Stimulated activated CD4-positive, alpha-beta T cell treated with anti-CD3 and anti-CD28 coated beads, Interleukin-4, amount 100 ng/mL, for 4 hours (primary cell): Measurements from ENCODE around the gene SERP2.
"Not testable (repeated sequence)": the region's sequence is repeated elsewhere in the genome, so short reads cannot be mapped to it uniquely, and the experiment has no call there.

Source experiments
- DNase-seq, 2 experiments: peaks; one replicate each; pipeline ENCODE4 v3.0.0-alpha.2; 2020

Gene SERP2

GRCh38 chr13:44373601-44374347, at the start of gene SERP2:
TSS of gene SERP2 (plus strand) at chr13:44373824. CDS start at chr13:44374026, 202 bp downstream.
- DNase-seq = no peak

GRCh38 chr13:44326961-44327360, 46.7 kb upstream of the SERP2 start:
- DNase-seq = no peak

- DNase-seq = not testable (repeated sequence)
Observed at GRCh38 chr13:44329041-44329440, 44.6 kb upstream of the SERP2 start.

- no peak for DNase-seq
Observed at GRCh38 chr13:44329909-44330545, 43.6 kb upstream of the SERP2 start.

- no peak for DNase-seq
Observed at GRCh38 chr13:44331446-44331845, 42.2 kb upstream of the SERP2 start.

- DNase-seq = no peak
Observed at GRCh38 chr13:44331912-44332851, 41.4 kb upstream of the SERP2 start.

GRCh38 chr13:44333950-44334655, 39.5 kb upstream of the SERP2 start:
- no peak for DNase-seq

GRCh38 chr13:44334751-44335150, 38.9 kb upstream of the SERP2 start:
- no peak for DNase-seq

- no peak for DNase-seq
Observed at GRCh38 chr13:44336934-44337333, 36.7 kb upstream of the SERP2 start.

GRCh38 chr13:44337581-44337980, 36.0 kb upstream of the SERP2 start:
- no peak for DNase-seq

GRCh38 chr13:44340508-44340907, 33.1 kb upstream of the SERP2 start:
- DNase-seq = no peak

- DNase-seq = no peak
Observed at GRCh38 chr13:44342741-44343140, 30.9 kb upstream of the SERP2 start.

- no peak for DNase-seq
Observed at GRCh38 chr13:44346534-44346933, 27.1 kb upstream of the SERP2 start.

GRCh38 chr13:44347301-44347700, 26.3 kb upstream of the SERP2 start:
- DNase-seq = no peak

- DNase-seq = no peak
Observed at GRCh38 chr13:44347949-44348348, 25.7 kb upstream of the SERP2 start.

GRCh38 chr13:44350775-44351504, 22.7 kb upstream of the SERP2 start:
- DNase-seq = no peak

GRCh38 chr13:44351505-44351854, 22.1 kb upstream of the SERP2 start:
- DNase-seq = no peak

GRCh38 chr13:44352202-44352601, 21.4 kb upstream of the SERP2 start:
- no peak for DNase-seq

GRCh38 chr13:44352671-44353070, 21.0 kb upstream of the SERP2 start:
- no peak for DNase-seq

- no peak for DNase-seq
Observed at GRCh38 chr13:44354331-44354730, 19.3 kb upstream of the SERP2 start.

GRCh38 chr13:44354884-44355283, 18.7 kb upstream of the SERP2 start:
- no peak for DNase-seq

- DNase-seq = no peak
Observed at GRCh38 chr13:44355621-44356020, 18.0 kb upstream of the SERP2 start.
